Panc1 (cell line): Measurements from ENCODE around the gene SCRN1.

Experiments used
- POLR2AphosphoS5 ChIP-seq: IDR thresholded peaks from 2 replicates; pipeline ENCODE4 v1.6.1; 2012; ENCODE audit warnings: mild to moderate bottlenecking, low read depth, low read length, moderate library complexity
- REST ChIP-seq, 2 experiments: IDR thresholded peaks; 2 replicates each; pipeline ENCODE4 v1.6.1; 2011 to 2012; ENCODE audit warnings: low read depth in 2 of 2, control low read depth in 1 of 2, low read length in 1 of 2, mild to moderate bottlenecking in 1 of 2, moderate library complexity in 1 of 2; ENCODE audit not compliant: insufficient read depth in 1 of 2
- TF ChIP-seq, protein P1 (sequence below): fragments of 450-650 bp; IDR thresholded peaks from 2 replicates; pipeline ENCODE4 v1.5.1; 2017; ENCODE audit warnings: mild to moderate bottlenecking

DNA sequence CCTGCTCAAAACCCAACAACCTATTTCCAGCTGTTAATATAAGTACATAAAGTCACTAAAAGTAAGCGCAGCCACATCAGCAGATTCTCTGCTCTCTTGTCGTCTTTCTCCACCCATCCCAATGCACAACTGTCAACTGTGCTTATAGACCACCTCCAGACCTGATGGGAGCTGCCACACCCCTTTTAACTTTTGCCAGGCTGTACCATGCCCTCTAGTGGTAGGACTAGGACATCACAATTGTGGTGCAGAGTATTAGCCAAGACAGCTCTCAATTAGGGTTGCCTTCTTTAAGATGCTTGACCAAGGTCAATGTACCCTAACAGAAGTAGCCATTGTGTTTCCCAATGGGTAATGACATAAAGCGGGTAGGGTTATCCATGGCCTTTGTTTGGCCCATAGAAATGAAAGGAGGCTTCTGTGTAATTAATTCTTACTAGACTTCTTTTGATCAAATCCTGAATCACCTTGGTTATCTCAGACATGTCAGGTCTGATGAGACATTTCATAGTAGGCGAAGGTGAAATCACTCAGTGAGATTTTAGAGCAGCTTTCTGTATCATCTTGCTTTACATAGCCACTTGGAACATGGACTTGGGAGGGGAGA lies 68.1 kb downstream of the SCRN1 start:
- TF ChIP-seq, protein P1, sequence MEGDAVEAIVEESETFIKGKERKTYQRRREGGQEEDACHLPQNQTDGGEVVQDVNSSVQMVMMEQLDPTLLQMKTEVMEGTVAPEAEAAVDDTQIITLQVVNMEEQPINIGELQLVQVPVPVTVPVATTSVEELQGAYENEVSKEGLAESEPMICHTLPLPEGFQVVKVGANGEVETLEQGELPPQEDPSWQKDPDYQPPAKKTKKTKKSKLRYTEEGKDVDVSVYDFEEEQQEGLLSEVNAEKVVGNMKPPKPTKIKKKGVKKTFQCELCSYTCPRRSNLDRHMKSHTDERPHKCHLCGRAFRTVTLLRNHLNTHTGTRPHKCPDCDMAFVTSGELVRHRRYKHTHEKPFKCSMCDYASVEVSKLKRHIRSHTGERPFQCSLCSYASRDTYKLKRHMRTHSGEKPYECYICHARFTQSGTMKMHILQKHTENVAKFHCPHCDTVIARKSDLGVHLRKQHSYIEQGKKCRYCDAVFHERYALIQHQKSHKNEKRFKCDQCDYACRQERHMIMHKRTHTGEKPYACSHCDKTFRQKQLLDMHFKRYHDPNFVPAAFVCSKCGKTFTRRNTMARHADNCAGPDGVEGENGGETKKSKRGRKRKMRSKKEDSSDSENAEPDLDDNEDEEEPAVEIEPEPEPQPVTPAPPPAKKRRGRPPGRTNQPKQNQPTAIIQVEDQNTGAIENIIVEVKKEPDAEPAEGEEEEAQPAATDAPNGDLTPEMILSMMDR, result peak; percentile 97
- TF ChIP-seq POLR2AphosphoS5 (no peak), REST (IDR thresholded peaks at IDR 0.05; ENCODE audit: insufficient read depth in 1 of 2, low read depth in 2 of 2, low read length in 1 of 2) (no peak)
